H9 (cell line): Measurements from ENCODE around the gene HS1BP3. TPM values are rescaled to one million over a fixed set of nuclear protein-coding genes. Genes with fewer than 3 reads are reported as not detected.
A peak's percentile ranks its signal among the peaks of the same experiment; 100 is the strongest.

Experiments used
- DNase-seq: peaks from one replicate; pipeline ENCODE4 v3.0.0-alpha.2; 2017
- H2AFZ ChIP-seq: one replicate; pipeline ENCODE4 v1.6.1; 2013; ENCODE audit warnings: mild to moderate bottlenecking, low read length, control low read depth, moderate library complexity
- H2AK5ac ChIP-seq: 2 replicates; pipeline ENCODE4 v1.6.1; 2013; ENCODE audit warnings: low read length, control low read depth, mixed read lengths; ENCODE audit not compliant: insufficient read length
- H2BK120ac ChIP-seq: one replicate; pipeline ENCODE4 v1.6.1; 2013; ENCODE audit warnings: low read depth, mild to moderate bottlenecking, low read length, control low read depth, inconsistent platforms; ENCODE audit not compliant: poor library complexity, severe bottlenecking
- H2BK12ac ChIP-seq: 2 replicates; pipeline ENCODE4 v1.6.1; 2013; ENCODE audit warnings: low read length, control low read depth, mixed read lengths, low read depth; ENCODE audit not compliant: insufficient read length
- H2BK15ac ChIP-seq: 2 replicates; pipeline ENCODE4 v1.6.1; 2013; ENCODE audit warnings: low read depth, low read length, control low read depth
- H2BK20ac ChIP-seq: one replicate; pipeline ENCODE4 v1.6.1; 2013; ENCODE audit warnings: low read depth, mild to moderate bottlenecking, low read length, control low read depth, inconsistent platforms; ENCODE audit not compliant: poor library complexity, severe bottlenecking
- H2BK5ac ChIP-seq: 2 replicates; pipeline ENCODE4 v1.6.1; 2013; ENCODE audit warnings: low read length, control low read depth, mixed read lengths; ENCODE audit not compliant: insufficient read length
- H3K14ac ChIP-seq: 2 replicates; pipeline ENCODE4 v1.6.1; 2013; ENCODE audit warnings: low read length, control low read depth; ENCODE audit not compliant: insufficient read depth
- H3K18ac ChIP-seq: 2 replicates; pipeline ENCODE4 v1.6.1; 2013; ENCODE audit warnings: low read depth, mild to moderate bottlenecking, mixed read lengths, low read length, control low read depth; ENCODE audit not compliant: insufficient read length
- H3K23ac ChIP-seq: 2 replicates; pipeline ENCODE4 v1.6.1; 2013; ENCODE audit warnings: low read length, control low read depth, mixed read lengths, low read depth; ENCODE audit not compliant: insufficient read length
- H3K23me2 ChIP-seq: 2 replicates; pipeline ENCODE4 v1.6.1; 2013; ENCODE audit warnings: low read depth, mild to moderate bottlenecking, mixed read lengths, low read length, control low read depth; ENCODE audit not compliant: insufficient read length, poor library complexity, severe bottlenecking
- H3K27ac ChIP-seq: 2 replicates; pipeline ENCODE4 v1.5.1; 2013; ENCODE audit warnings: low read length, control low read depth, mixed read lengths, low read depth; ENCODE audit not compliant: insufficient read length
- H3K27me3 ChIP-seq: 2 replicates; pipeline ENCODE4 v1.6.1; 2013; ENCODE audit warnings: low read length, control low read depth, inconsistent platforms; ENCODE audit not compliant: insufficient read depth
- H3K4ac ChIP-seq: 2 replicates; pipeline ENCODE4 v1.6.1; 2013; ENCODE audit warnings: low read depth, mild to moderate bottlenecking, control low read depth, inconsistent platforms, low read length, moderate library complexity
- H3K4me1 ChIP-seq: 2 replicates; pipeline ENCODE4 v1.6.1; 2013; ENCODE audit warnings: low read length, control low read depth, inconsistent platforms; ENCODE audit not compliant: insufficient read depth
- H3K4me2 ChIP-seq: 2 replicates; pipeline ENCODE4 v1.6.1; 2013; ENCODE audit warnings: low read length, control low read depth, mixed read lengths; ENCODE audit not compliant: insufficient read length, insufficient read depth
- H3K56ac ChIP-seq: 2 replicates; pipeline ENCODE4 v1.6.1; 2013; ENCODE audit warnings: low read depth, mild to moderate bottlenecking, mixed read lengths, low read length, control low read depth; ENCODE audit not compliant: insufficient read length
- H3K79me1 ChIP-seq: 2 replicates; pipeline ENCODE4 v1.6.1; 2013; ENCODE audit warnings: low read depth, mild to moderate bottlenecking, moderate library complexity, low read length, control low read depth, inconsistent platforms; ENCODE audit not compliant: insufficient read depth, poor library complexity, severe bottlenecking
- H3K79me2 ChIP-seq: 2 replicates; pipeline ENCODE4 v1.6.1; 2013; ENCODE audit warnings: low read length, control low read depth, inconsistent platforms; ENCODE audit not compliant: insufficient read depth
- H3K9ac ChIP-seq: 2 replicates; pipeline ENCODE4 v1.6.1; 2013; ENCODE audit warnings: low read length, control low read depth, mixed read lengths; ENCODE audit not compliant: insufficient read length; ENCODE audit errors: extremely low read depth
- H3K9me3 ChIP-seq: one replicate; pipeline ENCODE4 v1.6.1; 2013; ENCODE audit warnings: low read depth, low read length, inconsistent platforms; ENCODE audit not compliant: control insufficient read depth
- H3T11ph ChIP-seq: one replicate; pipeline ENCODE4 v1.6.1; 2013; ENCODE audit warnings: mild to moderate bottlenecking, low read length, control low read depth, inconsistent platforms
- H4K20me1 ChIP-seq: one replicate; pipeline ENCODE4 v1.6.1; 2013; ENCODE audit not compliant: control insufficient read depth, insufficient read length, insufficient read depth
- H4K5ac ChIP-seq: 2 replicates; pipeline ENCODE4 v1.6.1; 2013; ENCODE audit warnings: low read depth, mild to moderate bottlenecking, mixed read lengths, low read length, control low read depth; ENCODE audit not compliant: insufficient read length
- H4K8ac ChIP-seq: replicated peaks from 2 replicates; pipeline ENCODE4 v1.6.1; 2013; ENCODE audit warnings: low read length, control low read depth, mixed read lengths, low read depth; ENCODE audit not compliant: insufficient read length
- H4K91ac ChIP-seq: 2 replicates; pipeline ENCODE4 v1.6.1; 2013; ENCODE audit warnings: low read depth, mild to moderate bottlenecking, moderate library complexity, mixed read lengths, low read length, control low read depth; ENCODE audit not compliant: insufficient read length
- H3K27ac Mint-ChIP-seq, 3 experiments: 2 replicates in 2 of 3; 3 replicates in 1 of 3; pipeline ENCODE4 v1.8.0; 2020 to 2021; ENCODE audit warnings: mixed read lengths in 3 of 3, mild to moderate bottlenecking in 1 of 3, moderate library complexity in 1 of 3
- H3K27me3 Mint-ChIP-seq: 2 replicates; pipeline ENCODE4 v1.8.0; 2021; ENCODE audit warnings: low read depth, mild to moderate bottlenecking, moderate library complexity, mixed read lengths
- H3K36me3 Mint-ChIP-seq, 3 experiments: 2 replicates in 2 of 3; 3 replicates in 1 of 3; pipeline ENCODE4 v1.8.0; 2020 to 2021; ENCODE audit warnings: low read depth in 3 of 3, mixed read lengths in 3 of 3; ENCODE audit not compliant: insufficient read depth in 1 of 3
- H3K4me1 Mint-ChIP-seq, 2 experiments: 2 replicates each; pipeline ENCODE4 v1.8.0; 2020; ENCODE audit warnings: mixed read lengths in 2 of 2
- H3K4me3 Mint-ChIP-seq, 2 experiments: 2 replicates in 1 of 2; 3 replicates in 1 of 2; pipeline ENCODE4 v1.8.0; 2020 to 2021; ENCODE audit warnings: mild to moderate bottlenecking in 2 of 2, mixed read lengths in 2 of 2, moderate library complexity in 1 of 2
- H3K9me3 Mint-ChIP-seq, 2 experiments: 2 replicates in 1 of 2; 3 replicates in 1 of 2; pipeline ENCODE4 v1.8.0; 2020; ENCODE audit warnings: mild to moderate bottlenecking in 2 of 2, mixed read lengths in 2 of 2, moderate library complexity in 1 of 2
- CTCF ChIP-seq: fragments of 200-600 bp; sonication (generic); conservative IDR thresholded peaks from 3 replicates; pipeline ENCODE4 v1.8.0; 2021; ENCODE audit warnings: antibody characterized with exemption, mild to moderate bottlenecking
- whole genome bisulfite sequencing: extraction: QIAGEN DNeasy Blood & Tissue Kit; methylation state at CpG from one replicate; pipeline ENCODE4 v1.1.7; 2013; ENCODE audit warnings: missing lambda C conversion rate, low lambda C conversion rate, mixed read lengths; ENCODE audit not compliant: insufficient read length; ENCODE audit errors: extremely low coverage; 5-methylcytosine and 5-hydroxymethylcytosine counted together
- total RNA-seq: library from RNA; stranded (reverse); gene quantifications from 2 replicates; pipeline ENCODE4 v1.2.1, GENCODE V29; 2021

Gene HS1BP3
- total RNA-seq, 1 experiment from 2014 or later, result 11.1 TPM

- no peak overlapping the region for H4K91ac ChIP-seq
- H3K23me2 ChIP-seq, result no peaks in the 10 kb centered on the region
- no CpG with 5 or more reads among the region's 7 CpGs for WGBS
- Mint-ChIP-seq H3K27ac (peak overlapping the region in 1 of 3 experiments; percentile 74; a peak in 2 of 7 replicates), H3K36me3 (no peaks in the 10 kb centered on the region), H3K4me1 (peaks cover 16% of the 10 kb centered on the region in 2 experiments), H3K9me3 (no peaks in the 10 kb centered on the region; a peak in 1 of 5 replicates), H3K4me3 (no peak overlapping the region), H3K27me3 (peaks cover 7% of the 10 kb centered on the region)
- H3K18ac ChIP-seq, result no peak overlapping the region
- no peaks in the 10 kb centered on the region for H4K20me1 ChIP-seq
- no peaks in the 10 kb centered on the region; the same call in 1 of the 2 replicates for H3K4me1 ChIP-seq
- H2BK20ac ChIP-seq, result no peak overlapping the region
- H3K79me1 ChIP-seq, result no peaks in the 10 kb centered on the region
- H3K14ac ChIP-seq, result no peak overlapping the region; the same call in 1 of the 2 replicates
- H2AK5ac ChIP-seq, result no peak overlapping the region
- no peak overlapping the region for H3T11ph ChIP-seq
- H3K9ac ChIP-seq, result no peak overlapping the region
- no peaks in the 10 kb centered on the region for H3K9me3 ChIP-seq
- H2AFZ ChIP-seq, result no peak overlapping the region
- no peak overlapping the region for H2BK12ac ChIP-seq
- no peak overlapping the region for H3K56ac ChIP-seq
- H2BK15ac ChIP-seq, result no peak overlapping the region
- no peak overlapping the region for H2BK5ac ChIP-seq
- no peak for TF ChIP-seq CTCF
- H4K8ac ChIP-seq, result no peak overlapping the region
- no peaks in the 10 kb centered on the region; the same call in 1 of the 2 replicates for H3K27me3 ChIP-seq
- H3K27ac ChIP-seq, result no peak overlapping the region
- no peak overlapping the region for H3K4ac ChIP-seq
- no peak overlapping the region for H3K4me2 ChIP-seq
- H4K5ac ChIP-seq, result no peak overlapping the region
- no peaks in the 10 kb centered on the region for H3K79me2 ChIP-seq
- no peak overlapping the region for H3K23ac ChIP-seq
- no peak for DNase-seq
- H2BK120ac ChIP-seq, result no peak overlapping the region
Measured at GRCh38 chr2:20569464-20570223, 81.3 kb downstream of the HS1BP3 start.
